HG02763 (cell line): Measurements from ENCODE around the gene PRDM2.

ENCODE experiments used
- ATAC-seq: cut with Tn5 transposase; IDR thresholded peaks from one replicate; pipeline ENCODE4 v1.9.1; 2021; ENCODE audit warnings: mild to moderate bottlenecking, moderate library complexity; ENCODE audit not compliant: unreplicated experiment

Gene PRDM2

GRCh38 chr1:13762642-13763041 is 62.7 kb downstream of the PRDM2 start:
- no peak for ATAC-seq

- no peak for ATAC-seq
Measured at GRCh38 chr1:13763222-13763621, 63.2 kb downstream of the PRDM2 start.

DNA sequence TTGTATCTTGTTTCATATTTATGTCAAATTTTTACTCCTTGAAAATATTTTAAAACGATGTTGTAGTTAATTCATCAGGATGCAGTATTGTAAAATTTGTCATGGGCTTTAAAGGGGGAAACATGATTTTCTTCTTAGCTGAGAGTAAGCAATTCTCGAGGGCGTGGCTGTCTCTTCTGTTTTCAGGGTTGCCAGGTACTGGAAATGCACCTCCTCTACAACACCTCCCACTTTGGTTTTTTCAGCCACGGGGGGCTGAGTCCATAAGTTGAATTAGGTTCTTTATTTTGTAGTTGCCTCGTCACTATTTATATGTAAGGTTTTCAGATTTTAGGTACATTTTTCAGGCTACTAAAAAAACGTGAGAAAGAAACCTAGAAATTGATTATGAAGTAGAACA is 64.0 kb downstream of the PRDM2 start:
- ATAC-seq = no peak

GRCh38 chr1:13764588-13765332 is 64.8 kb downstream of the PRDM2 start:
- no peak for ATAC-seq

GRCh38 chr1:13766592-13767564 is 66.9 kb downstream of the PRDM2 start:
- ATAC-seq = no peak

GRCh38 chr1:13769212-13769611 is 69.2 kb downstream of the PRDM2 start:
- no peak for ATAC-seq

DNA sequence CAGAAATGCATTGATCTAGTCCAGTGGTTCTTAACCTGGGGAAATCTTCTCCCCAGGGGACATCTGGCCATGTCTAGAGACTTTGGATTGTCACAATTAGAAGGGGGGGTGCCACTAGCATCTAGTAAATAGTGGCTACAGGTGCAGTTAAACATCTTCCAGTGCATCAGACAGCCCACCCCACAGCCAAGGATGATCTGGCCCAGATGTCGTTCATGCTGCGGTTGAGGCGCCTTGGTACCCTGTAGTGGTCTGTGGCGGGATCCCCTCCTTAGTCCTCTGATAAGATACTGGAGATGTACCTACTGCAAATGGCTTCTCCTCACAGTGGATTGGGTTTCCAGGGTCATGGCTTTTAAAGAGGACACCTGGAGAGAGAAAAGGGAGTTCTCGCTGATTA is 69.8 kb downstream of the PRDM2 start:
- no peak for ATAC-seq

DNA sequence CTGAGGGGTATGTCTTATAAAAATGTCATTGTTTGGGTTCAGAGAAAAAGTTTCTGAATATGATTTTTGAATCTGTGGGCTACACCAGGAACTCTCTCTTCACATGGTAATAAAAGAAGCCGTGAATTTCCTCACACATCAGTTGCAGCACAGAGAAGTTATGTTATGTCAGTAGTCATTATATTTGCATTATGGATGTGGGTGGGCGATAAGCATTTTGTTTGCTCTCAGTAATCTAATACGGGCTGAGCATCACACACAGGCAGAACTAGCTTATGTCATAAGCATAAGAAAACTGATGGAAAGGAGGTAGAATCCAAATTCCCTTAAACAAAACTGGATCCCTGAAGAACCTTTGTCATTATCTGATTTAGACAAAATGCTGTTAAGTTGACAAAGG is 70.8 kb downstream of the PRDM2 start:
- ATAC-seq = no peak

DNA sequence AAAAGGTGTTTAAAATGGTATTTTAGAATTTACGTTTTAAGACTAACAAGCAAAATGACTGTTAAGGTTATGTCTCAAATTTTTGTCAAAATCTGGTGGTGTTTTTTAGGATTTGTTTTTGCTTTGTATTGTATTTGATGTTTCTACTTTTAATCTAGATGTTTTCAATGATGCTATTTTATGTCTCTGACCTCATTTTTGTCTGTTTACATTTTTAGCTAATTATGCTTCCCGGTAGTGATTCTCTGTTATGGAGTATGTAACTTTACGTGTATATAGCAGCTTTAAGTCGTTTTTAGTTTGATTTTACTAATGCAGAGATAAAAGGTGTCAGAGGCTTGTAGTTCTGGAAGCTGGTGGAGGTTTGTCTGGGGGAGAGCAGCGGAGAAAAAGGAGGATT is 71.8 kb downstream of the PRDM2 start:
- no peak for ATAC-seq

- no peak for ATAC-seq
Measured at GRCh38 chr1:13772271-13772670, 72.3 kb downstream of the PRDM2 start.

GRCh38 chr1:13774121-13774520 is 74.1 kb downstream of the PRDM2 start:
- no peak for ATAC-seq

- no peak for ATAC-seq
Measured at GRCh38 chr1:13775459-13775858, 75.5 kb downstream of the PRDM2 start.

- ATAC-seq = no peak
Measured at GRCh38 chr1:13775916-13776315, 75.9 kb downstream of the PRDM2 start.

GRCh38 chr1:13778431-13778830 is 78.4 kb downstream of the PRDM2 start:
- no peak for ATAC-seq

- no peak for ATAC-seq
Measured at GRCh38 chr1:13779930-13780329, 79.9 kb downstream of the PRDM2 start.

GRCh38 chr1:13780780-13781179 is 80.8 kb downstream of the PRDM2 start:
- ATAC-seq = no peak

GRCh38 chr1:13781228-13781627 is 81.2 kb downstream of the PRDM2 start:
- no peak for ATAC-seq

- no peak for ATAC-seq
Measured at GRCh38 chr1:13781907-13782633, 82.1 kb downstream of the PRDM2 start.

DNA sequence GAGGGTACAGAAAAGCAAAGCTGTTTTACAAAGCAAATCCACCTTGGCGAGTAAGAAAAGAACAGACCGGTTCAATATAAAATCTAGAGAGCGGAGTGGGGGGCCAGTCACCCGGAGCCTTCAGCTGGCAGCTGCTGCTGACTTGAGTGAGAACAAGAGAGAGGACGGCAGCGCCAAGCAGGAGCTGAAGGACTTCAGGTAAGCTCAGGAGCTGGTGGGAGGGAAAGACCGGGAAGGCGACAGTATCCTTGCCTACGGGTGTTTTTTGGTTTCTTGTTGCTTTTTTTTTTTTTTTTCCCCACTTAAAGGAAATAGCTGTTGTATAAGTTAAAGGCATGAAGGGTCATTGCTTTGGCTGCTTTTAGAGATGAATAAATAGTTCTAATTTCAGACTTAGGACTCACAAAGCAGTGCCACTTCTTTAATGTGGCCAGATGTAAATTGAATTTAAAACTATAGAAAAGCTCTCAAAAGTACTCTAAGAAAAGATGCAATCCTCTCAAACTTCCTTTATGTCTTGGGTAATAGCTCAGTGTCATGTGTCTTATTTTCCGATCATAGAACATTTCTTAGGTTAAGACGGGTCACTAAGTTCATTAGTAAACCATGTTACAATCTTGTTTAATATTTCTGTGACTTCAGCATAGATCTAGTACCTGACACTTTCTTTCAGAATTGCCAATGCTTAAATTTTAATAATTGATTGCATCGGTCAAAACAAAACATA is 82.8 kb downstream of the PRDM2 start:
- ATAC-seq = no peak

GRCh38 chr1:13783551-13783950 is 83.6 kb downstream of the PRDM2 start:
- ATAC-seq = no peak

- no peak for ATAC-seq
Measured at GRCh38 chr1:13784971-13785370, 85.0 kb downstream of the PRDM2 start.
